Measurements from ENCODE around the gene PI4KB.
A peak's percentile ranks its signal among the peaks of the same experiment; 100 is the strongest.

Gene PI4KB

DNA sequence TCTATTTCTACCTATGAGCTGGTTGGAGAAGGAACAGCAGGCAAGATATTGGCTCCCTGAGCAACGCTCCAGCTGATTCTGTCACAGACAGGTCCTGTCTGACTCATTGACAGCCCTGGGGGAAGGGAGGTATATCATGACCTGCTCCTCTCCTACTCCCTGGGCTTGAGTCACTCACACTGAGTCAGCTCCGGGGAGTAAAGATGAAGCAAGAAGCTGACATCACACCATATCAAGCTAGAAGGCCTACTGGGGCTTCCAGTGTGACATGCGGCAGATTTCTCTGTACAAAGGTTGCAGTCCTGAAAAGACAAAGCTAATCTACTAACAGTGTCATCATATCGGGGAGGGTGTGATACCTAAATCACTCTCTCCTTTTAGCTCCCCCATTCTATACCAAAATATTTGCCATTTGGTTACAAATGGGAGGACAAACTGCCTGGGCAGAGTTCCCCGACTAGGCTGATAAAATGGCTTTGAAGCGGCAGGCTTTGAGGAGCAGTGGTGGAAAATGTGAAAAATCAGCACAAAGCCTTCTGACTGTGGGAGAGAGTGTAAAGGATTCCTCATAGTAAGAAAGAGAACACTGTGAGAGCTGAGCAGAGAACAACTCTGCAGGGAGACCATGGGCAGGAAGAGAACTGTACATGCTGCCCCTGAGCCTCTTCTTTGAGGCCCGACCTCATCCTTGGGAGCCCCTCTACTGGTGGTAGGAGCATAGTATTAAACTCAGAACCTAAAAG lies 15.5 kb downstream of the PI4KB start:
- DNase-seq (ENCODE audit: low spot score), result peak; percentile 98

DNA sequence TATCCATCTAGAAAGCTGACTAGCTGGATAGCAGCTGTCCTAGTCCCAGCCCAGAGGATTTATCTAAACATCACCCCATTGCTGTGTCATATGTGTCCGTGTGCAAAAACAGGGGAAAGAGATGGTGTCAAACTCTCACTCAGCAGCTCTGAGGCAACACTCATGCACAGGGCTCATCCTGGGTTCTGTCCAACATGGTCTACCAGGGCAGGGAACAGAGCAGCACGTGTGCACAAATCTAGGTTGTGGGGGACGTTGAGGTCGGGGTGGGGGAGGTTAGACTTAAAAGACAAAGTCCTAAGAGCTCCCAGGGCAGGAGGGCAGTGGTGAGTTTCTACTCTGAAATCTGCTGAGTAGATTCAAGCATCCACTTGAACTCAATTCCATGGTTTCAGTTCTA lies 16.2 kb downstream of the PI4KB start:
- no peak for DNase-seq (ENCODE audit: low spot score)

DNA sequence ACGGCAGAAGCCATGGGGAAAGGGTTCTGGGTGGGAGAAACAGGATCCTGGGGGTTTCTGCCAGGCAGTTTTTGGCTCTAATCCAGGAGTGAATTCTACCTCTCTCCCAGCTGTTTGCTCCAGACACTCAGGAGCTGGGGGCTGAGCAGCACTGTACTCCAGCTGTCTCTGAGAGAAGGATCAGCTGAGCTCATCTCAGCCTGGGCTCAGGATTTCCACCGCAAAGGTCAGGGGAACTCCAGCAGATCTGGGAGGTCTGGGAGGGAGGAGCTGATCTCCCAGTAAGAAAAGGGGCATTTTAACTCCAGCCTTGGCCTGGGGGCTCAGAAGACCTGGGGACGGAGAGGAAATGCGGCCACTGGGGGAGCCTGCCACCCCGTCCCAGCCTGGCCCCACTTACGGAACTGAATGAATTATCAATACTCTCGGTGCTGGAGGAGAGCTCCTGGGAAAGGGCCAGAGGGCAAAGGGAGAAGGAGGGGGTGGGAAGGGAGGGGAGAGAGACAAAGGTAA lies 17.3 kb downstream of the PI4KB start:
- DNase-seq (ENCODE audit: low spot score), result no peak

DNA sequence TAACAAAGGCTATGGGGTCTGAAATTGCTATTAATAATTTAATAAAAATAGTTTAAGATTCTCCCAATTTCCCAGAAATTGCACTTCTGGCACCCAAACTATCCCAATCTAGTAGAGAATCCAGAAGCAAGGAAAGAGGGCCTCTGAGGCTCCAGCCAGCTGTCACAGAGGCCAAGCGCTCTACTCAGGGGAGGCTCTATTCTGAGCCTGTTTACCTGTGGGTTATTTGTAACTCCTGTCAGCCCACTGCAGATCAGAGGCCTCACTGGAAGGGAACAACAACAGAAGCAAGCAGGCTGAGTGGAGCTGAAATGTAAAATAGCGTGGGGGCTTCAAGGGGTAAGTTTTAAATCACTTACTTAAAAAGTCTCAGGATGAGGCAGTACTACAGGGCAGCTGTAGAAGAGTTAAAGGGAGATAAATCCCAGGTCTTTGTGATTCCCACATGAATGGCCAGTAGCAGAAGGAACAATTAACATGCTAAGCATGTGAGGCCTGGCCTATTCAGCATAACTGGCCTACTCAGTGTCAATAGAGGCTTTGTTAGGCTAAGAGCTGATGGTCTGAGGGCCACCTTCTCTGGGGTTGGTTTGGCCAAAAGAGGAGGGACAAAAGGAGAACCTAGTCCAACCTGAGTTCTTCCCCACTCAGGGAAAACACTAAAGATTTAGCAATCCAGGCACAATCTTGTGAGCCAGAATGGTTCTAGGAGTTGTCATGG lies 32.3 kb downstream of the PI4KB start:
- no peak for DNase-seq (ENCODE audit: low spot score)

DNA sequence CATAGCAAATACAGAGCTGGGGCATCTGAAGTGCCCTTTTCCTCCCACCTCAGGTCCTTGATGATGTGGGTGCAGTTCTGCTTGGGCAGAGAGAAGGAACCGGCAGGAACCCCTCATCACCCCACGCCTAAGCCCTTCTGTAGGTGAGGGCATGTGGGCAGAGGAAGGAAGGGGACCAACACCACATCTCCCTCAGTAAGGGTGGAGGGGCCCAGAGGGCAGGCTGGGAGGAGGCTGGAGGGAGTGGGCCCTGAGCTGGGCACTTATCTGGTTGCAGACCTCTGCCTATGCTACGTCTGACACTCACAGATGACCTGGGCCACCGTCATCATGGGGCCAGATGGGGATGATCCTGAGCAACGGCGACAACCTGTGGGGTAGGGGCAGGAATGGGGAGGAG lies 34.1 kb downstream of the PI4KB start:
- no peak for DNase-seq (ENCODE audit: low spot score)

DNA sequence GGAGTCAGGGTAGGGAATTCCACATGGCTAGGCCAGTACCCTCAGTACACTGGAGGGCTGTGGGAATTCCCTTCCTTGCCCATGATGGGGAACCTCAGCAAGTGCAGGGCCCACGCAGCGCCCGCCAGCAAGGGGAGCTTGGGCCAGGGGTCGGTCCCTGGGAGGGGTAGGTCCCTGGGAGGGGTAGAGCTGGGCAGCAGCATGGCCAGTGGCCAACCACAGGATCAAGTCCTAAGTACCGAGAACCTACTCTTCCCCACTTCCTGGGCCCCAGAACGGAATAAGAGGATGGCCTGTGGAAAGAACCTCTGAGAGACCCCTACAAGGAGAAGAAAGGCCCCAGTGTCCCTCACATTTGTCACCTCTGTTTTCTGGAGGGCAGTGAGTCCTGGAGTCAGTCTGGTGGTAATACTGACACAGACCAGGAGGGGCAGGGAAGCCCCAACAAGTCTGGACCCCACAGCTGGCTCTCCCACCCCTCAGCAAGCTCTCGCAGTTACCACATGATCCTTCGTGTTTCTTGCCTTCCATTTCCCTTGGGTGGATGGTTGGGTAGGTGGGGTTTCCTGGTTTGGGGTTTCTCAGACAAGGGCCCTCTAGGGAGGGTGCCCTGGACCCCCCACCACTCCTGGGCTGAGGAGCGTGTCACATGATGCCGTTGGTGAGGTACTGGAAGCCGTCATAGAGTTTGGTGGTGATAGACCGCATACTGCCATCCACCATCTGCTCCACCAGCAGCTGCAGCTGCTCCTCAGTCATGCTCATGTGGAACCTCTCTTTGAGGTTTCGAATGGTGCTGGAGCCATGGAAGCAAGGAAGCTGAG lies 34.8 kb downstream of the PI4KB start:
- DNase-seq (ENCODE audit: low spot score), result no peak

DNA sequence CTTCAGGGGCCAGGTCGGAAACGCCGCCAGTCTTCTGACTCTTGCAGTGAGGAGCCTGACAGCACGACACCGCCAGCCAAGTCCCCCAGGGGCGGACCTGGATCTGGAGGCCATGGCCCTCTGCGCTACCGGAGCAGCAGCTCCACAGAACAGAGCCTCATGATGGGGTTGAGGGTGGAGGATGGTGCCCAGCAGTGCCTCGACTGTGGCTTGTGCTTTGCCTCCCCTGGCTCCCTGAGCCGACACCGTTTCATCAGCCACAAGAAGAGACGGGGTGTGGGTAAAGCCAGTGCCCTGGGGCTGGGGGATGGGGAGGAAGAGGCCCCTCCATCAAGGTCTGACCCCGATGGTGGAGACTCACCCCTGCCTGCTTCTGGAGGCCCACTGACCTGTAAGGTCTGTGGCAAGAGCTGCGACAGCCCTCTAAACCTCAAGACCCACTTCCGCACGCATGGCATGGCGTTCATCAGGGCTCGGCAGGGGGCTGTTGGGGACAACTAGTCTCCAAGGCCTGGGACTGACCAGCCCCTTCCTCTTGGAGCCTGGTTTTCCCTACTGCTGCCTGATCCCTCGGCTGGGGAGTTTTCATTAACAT lies 36.4 kb downstream of the PI4KB start:
- DNase-seq (ENCODE audit: low spot score), result no peak

DNA sequence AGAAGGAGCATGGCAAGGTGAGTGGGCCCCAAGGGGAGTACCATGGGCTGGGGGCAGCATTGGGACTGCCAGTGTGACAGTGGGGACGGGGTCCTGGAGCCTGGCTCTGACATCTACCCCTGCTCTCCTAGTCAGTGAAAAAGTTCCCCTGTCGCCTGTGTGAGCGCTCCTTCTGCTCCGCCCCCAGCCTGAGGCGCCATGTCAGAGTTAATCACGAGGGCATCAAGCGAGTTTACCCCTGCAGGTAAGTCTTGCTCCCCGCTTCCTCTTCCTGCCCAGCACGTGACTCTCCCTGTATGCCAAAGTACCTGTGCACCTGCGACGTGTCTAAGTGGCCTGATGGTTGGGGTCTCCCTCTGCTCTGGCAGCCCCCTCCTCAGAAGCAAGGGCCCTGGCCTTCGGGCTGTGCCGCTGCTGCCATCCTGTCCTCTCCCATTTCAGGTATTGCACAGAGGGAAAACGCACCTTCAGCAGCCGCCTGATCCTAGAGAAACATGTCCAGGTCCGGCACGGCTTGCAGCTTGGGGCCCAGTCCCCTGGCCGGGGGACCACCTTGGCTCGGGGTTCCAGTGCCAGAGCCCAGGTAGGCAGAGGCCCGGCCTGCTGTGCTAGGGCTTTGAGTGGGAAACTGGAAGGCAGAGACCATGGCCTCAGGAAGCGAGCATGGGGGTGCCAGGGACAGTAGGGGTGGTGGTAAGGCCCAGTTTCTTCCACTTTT lies 37.1 kb downstream of the PI4KB start:
- DNase-seq (ENCODE audit: low spot score), result no peak

DNA sequence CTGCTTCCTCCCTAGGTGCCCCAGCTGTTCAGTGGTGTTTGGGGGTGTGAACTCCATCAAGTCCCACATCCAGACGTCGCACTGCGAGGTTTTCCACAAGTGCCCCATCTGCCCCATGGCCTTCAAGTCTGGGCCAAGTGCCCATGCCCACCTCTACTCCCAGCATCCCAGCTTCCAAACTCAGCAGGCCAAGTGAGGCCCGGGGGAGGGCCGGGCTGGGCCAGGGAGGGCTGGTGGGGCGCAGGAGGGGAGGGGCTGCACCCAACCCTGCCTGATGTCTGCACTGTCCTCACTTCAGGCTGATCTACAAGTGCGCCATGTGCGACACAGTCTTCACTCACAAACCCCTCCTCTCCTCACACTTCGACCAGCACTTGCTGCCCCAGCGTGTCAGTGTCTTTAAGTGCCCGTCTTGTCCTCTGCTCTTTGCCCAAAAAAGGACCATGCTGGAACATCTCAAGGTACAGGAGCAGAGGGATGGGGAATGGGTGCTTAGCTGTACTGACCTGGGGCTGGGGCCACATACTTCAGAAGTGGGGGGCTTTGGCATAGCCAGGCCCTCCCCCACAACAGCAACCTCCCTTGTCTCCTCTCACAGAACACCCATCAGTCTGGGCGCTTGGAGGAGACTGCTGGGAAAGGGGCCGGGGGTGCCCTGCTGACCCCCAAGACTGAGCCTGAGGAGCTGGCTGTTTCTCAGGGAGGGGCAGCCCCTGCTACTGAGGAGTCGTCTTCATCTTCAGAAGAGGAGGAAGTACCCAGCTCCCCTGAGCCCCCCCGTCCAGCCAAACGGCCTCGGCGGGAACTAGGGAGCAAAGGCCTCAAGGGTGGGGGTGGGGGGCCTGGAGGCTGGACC lies 37.9 kb downstream of the PI4KB start:
- DNase-seq (ENCODE audit: low spot score), result no peak

DNA sequence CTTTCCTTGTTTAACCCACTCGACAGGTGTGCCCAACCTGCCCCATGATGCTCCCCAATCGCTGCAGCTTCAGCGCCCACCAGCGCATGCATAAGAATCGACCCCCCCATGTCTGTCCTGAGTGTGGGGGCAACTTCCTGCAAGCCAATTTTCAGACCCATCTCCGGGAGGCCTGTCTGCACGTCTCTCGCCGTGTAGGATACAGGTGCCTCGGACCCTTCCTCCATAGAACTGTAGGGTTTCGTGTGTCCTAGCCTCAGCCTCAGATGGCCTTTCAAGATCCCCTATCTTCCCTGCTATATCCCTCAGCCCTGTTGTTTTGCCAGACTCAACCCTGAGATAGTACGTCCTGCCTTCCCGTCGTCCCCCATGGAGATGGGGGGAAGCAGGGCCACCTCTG lies 38.7 kb downstream of the PI4KB start:
- no peak for DNase-seq (ENCODE audit: low spot score)

DNA sequence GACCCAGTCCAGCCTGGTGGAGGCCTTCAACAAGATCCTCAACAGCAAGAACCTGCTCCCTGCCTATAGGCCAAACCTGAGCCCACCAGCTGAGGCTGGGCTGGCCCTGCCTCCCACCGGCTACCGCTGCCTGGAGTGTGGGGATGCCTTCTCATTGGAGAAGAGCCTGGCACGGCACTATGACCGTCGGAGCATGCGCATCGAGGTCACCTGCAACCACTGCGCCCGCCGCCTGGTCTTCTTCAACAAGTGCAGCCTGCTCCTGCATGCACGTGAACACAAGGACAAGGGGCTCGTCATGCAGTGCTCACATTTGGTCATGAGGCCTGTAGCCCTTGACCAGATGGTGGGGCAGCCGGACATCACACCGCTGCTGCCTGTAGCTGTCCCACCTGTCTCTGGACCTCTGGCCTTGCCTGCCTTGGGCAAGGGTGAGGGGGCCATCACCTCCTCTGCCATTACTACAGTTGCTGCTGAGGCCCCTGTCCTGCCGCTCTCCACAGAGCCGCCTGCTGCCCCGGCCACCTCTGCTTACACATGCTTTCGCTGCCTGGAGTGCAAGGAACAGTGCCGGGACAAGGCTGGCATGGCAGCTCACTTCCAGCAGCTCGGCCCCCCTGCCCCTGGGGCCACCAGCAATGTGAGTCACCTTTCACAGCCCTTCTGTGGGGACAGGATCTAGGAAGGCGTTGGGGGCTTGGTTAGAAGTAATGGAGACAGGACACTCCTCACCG lies 39.3 kb downstream of the PI4KB start:
- DNase-seq (ENCODE audit: low spot score), result no peak

DNA sequence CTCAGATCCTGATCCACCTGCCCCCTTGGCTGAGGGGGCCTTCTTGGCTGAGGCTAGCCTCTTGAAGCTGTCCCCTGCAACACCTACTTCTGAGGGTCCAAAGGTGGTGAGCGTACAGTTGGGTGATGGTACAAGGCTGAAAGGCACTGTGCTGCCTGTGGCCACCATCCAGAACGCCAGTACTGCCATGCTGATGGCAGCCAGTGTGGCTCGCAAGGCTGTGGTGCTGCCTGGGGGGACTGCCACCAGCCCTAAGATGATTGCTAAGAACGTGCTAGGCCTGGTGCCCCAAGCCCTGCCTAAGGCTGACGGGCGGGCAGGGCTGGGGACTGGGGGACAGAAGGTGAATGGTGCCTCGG lies 39.9 kb downstream of the PI4KB start:
- no peak for DNase-seq (ENCODE audit: low spot score)

DNA sequence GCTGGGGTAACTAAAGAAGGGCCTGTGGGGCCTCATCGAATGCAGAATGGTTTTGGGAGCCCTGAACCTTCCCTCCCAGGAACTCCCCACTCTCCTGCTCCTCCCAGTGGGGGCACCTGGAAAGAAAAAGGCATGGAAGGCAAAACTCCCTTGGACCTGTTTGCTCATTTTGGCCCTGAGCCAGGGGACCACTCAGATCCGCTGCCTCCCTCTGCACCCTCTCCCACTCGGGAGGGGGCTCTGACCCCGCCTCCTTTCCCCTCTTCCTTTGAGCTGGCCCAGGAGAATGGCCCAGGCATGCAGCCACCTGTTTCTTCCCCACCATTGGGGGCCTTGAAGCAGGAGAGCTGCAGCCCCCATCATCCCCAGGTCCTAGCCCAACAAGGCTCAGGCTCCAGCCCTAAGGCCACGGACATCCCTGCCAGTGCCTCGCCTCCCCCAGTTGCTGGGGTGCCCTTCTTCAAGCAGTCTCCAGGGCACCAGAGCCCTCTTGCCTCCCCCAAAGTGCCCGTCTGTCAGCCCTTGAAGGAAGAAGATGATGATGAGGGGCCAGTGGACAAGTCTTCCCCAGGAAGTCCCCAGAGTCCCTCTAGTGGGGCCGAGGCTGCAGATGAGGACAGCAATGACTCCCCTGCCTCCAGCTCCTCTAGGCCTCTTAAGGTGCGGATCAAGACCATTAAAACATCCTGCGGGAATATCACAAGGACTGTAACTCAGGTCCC lies 40.4 kb downstream of the PI4KB start:
- DNase-seq (ENCODE audit: low spot score), result no peak

DNA sequence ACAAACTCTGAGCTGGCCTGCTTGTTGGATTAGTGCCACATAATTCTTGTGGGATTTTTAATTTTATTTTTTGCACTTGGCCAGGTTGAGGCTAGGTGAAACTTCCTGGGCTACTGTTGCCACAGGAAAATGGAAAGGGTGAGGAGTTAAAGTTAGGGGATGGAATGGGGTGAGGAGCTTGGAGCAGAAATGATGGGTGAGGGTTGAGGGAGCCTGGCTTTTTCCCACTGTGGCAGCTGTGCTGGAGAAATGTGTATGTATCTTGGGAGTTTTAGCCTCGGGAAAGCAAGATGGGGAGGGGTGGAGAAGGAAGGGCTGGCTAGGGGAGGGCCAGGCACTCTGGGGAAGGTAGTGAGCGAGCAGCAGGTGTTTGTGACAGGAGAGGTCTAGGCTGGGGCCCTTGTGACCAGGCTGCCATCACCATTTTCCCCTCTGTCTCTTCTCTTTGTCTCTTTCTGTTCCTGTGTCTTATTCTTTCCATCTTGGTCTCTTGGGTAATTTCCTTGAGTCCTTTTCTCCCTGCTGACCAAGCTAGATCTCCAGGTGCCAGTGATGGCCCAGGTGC lies 43.1 kb downstream of the PI4KB start:
- DNase-seq (ENCODE audit: low spot score), result no peak

DNA sequence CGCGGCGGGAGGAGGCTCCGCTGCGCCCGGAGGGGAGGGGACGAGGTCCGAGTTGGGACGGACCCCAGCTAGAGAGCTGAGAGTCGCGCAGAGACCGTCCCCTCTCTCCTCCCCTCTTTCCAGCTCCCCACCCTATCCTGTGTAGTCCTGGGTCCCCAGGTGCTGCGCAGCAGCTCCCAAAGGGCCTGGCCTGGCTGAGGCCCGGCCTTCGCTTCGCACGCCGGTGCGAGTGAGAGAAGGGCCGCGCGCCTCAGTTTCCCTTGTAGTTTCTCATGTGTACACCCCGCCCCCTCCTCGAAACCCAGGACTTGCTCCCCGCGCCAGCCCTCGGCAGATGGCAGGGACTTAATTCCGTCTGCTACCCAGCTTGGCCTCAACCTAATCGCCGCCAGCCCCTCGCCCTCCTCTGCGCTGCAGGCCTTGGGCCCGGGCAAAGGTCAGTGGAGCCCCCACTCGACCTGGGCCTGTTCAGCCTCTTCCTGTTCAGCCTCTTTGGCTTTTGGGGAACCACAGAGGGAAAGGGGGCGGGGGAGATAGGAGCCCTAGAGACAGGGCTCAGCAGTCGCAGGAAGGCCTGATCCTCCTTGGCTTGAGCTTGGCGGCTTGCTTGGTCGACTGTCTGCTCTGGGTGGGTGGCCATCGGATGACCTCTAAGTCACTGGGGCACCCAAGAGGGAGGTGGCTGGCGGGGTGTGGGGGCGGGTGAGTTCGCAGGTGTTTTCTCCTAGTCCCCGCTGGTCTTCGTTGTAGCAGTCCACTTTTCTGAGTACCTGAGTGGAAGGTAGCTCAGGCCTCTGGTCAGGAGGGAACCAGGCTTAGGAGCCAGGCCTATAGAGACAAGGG lies 44.1 kb downstream of the PI4KB start:
- peak; percentile 18 for DNase-seq (ENCODE audit: low spot score)

DNA sequence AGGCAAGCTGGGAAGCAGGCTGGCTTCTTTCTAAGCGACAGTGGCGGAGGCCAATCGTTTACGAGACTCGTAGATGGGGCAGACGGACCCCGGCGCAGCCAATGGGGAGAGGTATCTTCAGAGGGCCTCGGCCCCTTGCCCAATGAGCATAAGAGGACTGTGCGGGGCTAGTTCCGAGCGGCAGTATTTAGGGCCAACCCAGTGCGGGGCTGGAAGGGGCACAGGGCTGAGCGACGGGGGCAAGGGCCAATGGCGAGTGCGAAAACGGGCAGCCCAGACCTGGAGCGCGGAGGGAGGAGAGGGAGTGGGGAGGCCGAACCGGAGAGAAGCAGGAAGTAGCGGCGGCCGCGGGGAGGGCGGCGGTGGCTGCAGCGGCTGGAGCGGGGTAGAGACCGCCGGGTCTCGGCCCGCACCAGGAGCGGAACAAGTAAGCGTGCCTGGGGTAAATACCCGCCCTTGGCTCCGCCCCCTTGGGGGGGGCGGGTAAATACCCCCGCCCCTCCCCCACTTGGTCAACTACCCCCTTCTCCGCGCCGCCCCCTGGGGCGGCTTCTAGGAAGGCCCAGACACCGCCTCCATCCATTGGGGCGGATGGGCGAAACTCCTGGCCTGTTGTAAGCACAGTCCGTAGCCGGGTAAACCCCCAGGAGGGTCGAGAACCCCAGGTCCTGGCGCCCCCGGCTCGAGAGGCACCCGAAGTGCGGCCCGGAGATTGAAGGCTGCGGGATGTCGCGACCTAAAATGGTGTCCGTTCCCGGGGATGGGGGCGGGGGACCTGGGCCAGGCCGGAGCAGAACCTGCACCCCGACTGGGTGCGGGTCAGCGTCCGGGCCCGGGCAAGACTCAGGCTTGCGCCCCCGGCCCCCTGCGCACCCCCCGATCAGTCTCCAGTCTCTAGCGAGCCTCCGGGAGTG lies 45.0 kb downstream of the PI4KB start, which contains the start of gene ZNF687:
TSS of gene ZNF687 (plus strand) at position 331 of the 914 bp plus-strand sequence. CDS start 3,993 bp downstream, outside the sequence.
- peak; percentile 100 for DNase-seq (ENCODE audit: low spot score)
